H1 (cell line): Measurements from ENCODE around the gene SLC44A5. TPM values are rescaled to one million over a fixed set of nuclear protein-coding genes. Genes with fewer than 3 reads are reported as not detected.

ENCODE experiments used
- CTCF ChIA-PET: fragments of 300-600 bp; sonication (Branson Sonifier 250); formaldehyde crosslinking; loops from one replicate; lab custom pipeline; 2021; ENCODE audit not compliant: partially characterized antibody; lab: Charles Lee
- POLR2A ChIA-PET: fragments of 300-600 bp; sonication (Branson Sonifier 250); formaldehyde crosslinking; loops from one replicate; lab custom pipeline; 2021; ENCODE audit warnings: inconsistent platforms; ENCODE audit not compliant: partially characterized antibody; lab: Charles Lee
- DNase-seq, 2 experiments: peaks; one replicate each; pipeline versions ENCODE4 v3.0.0 to v3.0.0-alpha.2; 2010 to 2022; ENCODE audit warnings: low spot score in 2 of 2, low read depth in 1 of 2, mixed read lengths in 1 of 2
- FAIRE-seq: peaks from 2 replicates; lab custom pipeline; 2011; peaks lifted over from hg19 to GRCh38; lab: Jason Lieb, UNC
- H2AFZ ChIP-seq: 2 replicates; pipeline ENCODE4 v1.8.1; 2012; ENCODE audit warnings: low read length, inconsistent platforms
- H2AK5ac ChIP-seq: 2 replicates; pipeline ENCODE4 v1.6.1; 2013; ENCODE audit warnings: low read depth, low read length
- H2BK120ac ChIP-seq: replicated peaks from 2 replicates; pipeline ENCODE3; 2013; ENCODE audit warnings: low read depth, low read length, inconsistent platforms
- H2BK12ac ChIP-seq: 2 replicates; pipeline ENCODE4 v1.6.1; 2013; ENCODE audit warnings: low read depth, low read length
- H2BK15ac ChIP-seq: 2 replicates; pipeline ENCODE4 v1.6.1; 2013; ENCODE audit warnings: low read length
- H2BK20ac ChIP-seq: 2 replicates; pipeline ENCODE4 v1.6.1; 2013; ENCODE audit warnings: low read length
- H2BK5ac ChIP-seq: 2 replicates; pipeline ENCODE4 v1.6.1; 2013; ENCODE audit warnings: low read depth, low read length
- H3K14ac ChIP-seq: 2 replicates; pipeline ENCODE4 v1.6.1; 2013; ENCODE audit warnings: inconsistent platforms; ENCODE audit not compliant: insufficient read length
- H3K18ac ChIP-seq: 2 replicates; pipeline ENCODE4 v1.6.1; 2013; ENCODE audit warnings: low read length; ENCODE audit errors: extremely low read depth
- H3K23ac ChIP-seq: 2 replicates; pipeline ENCODE4 v1.6.1; 2013; ENCODE audit warnings: inconsistent platforms; ENCODE audit not compliant: insufficient read length
- H3K23me2 ChIP-seq: 2 replicates; pipeline ENCODE4 v1.6.1; 2013; ENCODE audit warnings: low read depth, low read length
- H3K27ac ChIP-seq: 2 replicates; pipeline ENCODE4 v1.6.1; 2011; ENCODE audit warnings: low read depth, low read length, inconsistent platforms
- H3K27me3 ChIP-seq, 4 experiments: replicated peaks in 1 of 4; 1 replicate in 1 of 4; 2 replicates in 3 of 4; pipeline versions ENCODE4 v1.6.1 to v1.8.1; 2011 to 2013; ENCODE audit warnings: low read length in 3 of 4, mild to moderate bottlenecking in 3 of 4, inconsistent platforms in 2 of 4, mixed read lengths in 2 of 4, moderate library complexity in 1 of 4; ENCODE audit not compliant: control insufficient read depth in 3 of 4, insufficient read depth in 3 of 4; ENCODE audit errors: extremely low read depth in 1 of 4
- H3K36me3 ChIP-seq, 4 experiments: 2 replicates each; pipeline versions ENCODE4 v1.6.1 to v1.8.1; 2011 to 2013; ENCODE audit warnings: mild to moderate bottlenecking in 4 of 4, low read length in 3 of 4, moderate library complexity in 2 of 4, control low read depth in 1 of 4, inconsistent platforms in 1 of 4; ENCODE audit not compliant: insufficient read depth in 4 of 4, control insufficient read depth in 2 of 4
- H3K4ac ChIP-seq: replicated peaks from 2 replicates; pipeline ENCODE3; 2013; ENCODE audit warnings: low read length, low read depth, mixed read lengths, inconsistent platforms; ENCODE audit not compliant: insufficient read length
- H3K4me1 ChIP-seq, 4 experiments: replicated peaks in 1 of 4; 1 replicate in 1 of 4; 2 replicates in 3 of 4; pipeline versions ENCODE4 v1.6.1 to v1.8.1; 2011 to 2013; ENCODE audit warnings: low read length in 3 of 4, inconsistent platforms in 2 of 4, mixed read lengths in 1 of 4; ENCODE audit not compliant: insufficient read depth in 4 of 4, control insufficient read depth in 3 of 4
- H3K4me2 ChIP-seq, 2 experiments: 2 replicates each; pipeline versions ENCODE4 v1.6.1 to v1.8.1; 2011 to 2013; ENCODE audit warnings: low read depth in 2 of 2, low read length in 2 of 2, control low read depth in 1 of 2, inconsistent platforms in 1 of 2, mild to moderate bottlenecking in 1 of 2; ENCODE audit not compliant: insufficient read depth in 1 of 2
- H3K4me3 ChIP-seq, 4 experiments: fragments of 200-600, 300-600 bp in 1 of 4; sonication (generic), shearing (Covaris generic), sonication (Bioruptor Twin) in 1 of 4; 2 replicates each; pipeline versions ENCODE4 v1.5.1 to v1.8.1; 2011 to 2016; ENCODE audit warnings: low read length in 4 of 4, low read depth in 3 of 4, control low read depth in 2 of 4, inconsistent platforms in 2 of 4, mild to moderate bottlenecking in 2 of 4, mixed read lengths in 1 of 4, moderate library complexity in 1 of 4; ENCODE audit not compliant: insufficient read depth in 2 of 4; ENCODE audit errors: extremely low read depth in 1 of 4
- H3K56ac ChIP-seq: replicated peaks from 2 replicates; pipeline ENCODE3; 2013; ENCODE audit warnings: low read depth, mild to moderate bottlenecking, mixed read lengths, low read length, inconsistent platforms; ENCODE audit not compliant: insufficient read length
- H3K79me1 ChIP-seq: 2 replicates; pipeline ENCODE4 v1.6.1; 2013; ENCODE audit warnings: low read depth, low read length, control low read depth
- H3K79me2 ChIP-seq, 2 experiments: 2 replicates each; pipeline versions ENCODE4 v1.6.1 to v1.8.1; 2012 to 2013; ENCODE audit warnings: low read length in 2 of 2, mild to moderate bottlenecking in 2 of 2, inconsistent platforms in 1 of 2; ENCODE audit not compliant: insufficient read depth in 2 of 2, control insufficient read depth in 1 of 2
- H3K9ac ChIP-seq, 4 experiments: replicated peaks in 1 of 4; 1 replicate in 1 of 4; 2 replicates in 3 of 4; pipeline versions ENCODE4 v1.6.1 to v1.8.1; 2011 to 2013; ENCODE audit warnings: low read depth in 3 of 4, low read length in 3 of 4, control low read depth in 2 of 4, mild to moderate bottlenecking in 2 of 4, moderate library complexity in 2 of 4, inconsistent platforms in 1 of 4; ENCODE audit errors: extremely low read depth in 1 of 4
- H3K9me3 ChIP-seq, 2 experiments: 2 replicates each; pipeline versions ENCODE4 v1.6.1 to v1.8.1; 2012 to 2013; ENCODE audit warnings: mild to moderate bottlenecking in 2 of 2, moderate library complexity in 2 of 2, control low read depth in 1 of 2, inconsistent platforms in 1 of 2, low read depth in 1 of 2, low read length in 1 of 2, mixed read lengths in 1 of 2; ENCODE audit not compliant: insufficient read depth in 2 of 2
- H4K20me1 ChIP-seq, 2 experiments: replicated peaks in 1 of 2; 2 replicates each; pipeline versions ENCODE3 to v1.8.1; 2011 to 2013; ENCODE audit warnings: inconsistent platforms in 2 of 2, low read length in 2 of 2, mild to moderate bottlenecking in 1 of 2; ENCODE audit not compliant: insufficient read depth in 2 of 2, control insufficient read depth in 1 of 2
- H4K5ac ChIP-seq: 2 replicates; pipeline ENCODE4 v1.6.1; 2013; ENCODE audit warnings: low read length, low read depth, mixed read lengths, inconsistent platforms; ENCODE audit not compliant: insufficient read length
- H4K8ac ChIP-seq: 2 replicates; pipeline ENCODE4 v1.8.0; 2013; ENCODE audit warnings: mild to moderate bottlenecking, moderate library complexity, low read length, inconsistent platforms; ENCODE audit not compliant: insufficient read depth; ENCODE audit errors: extremely low read depth
- H4K91ac ChIP-seq: replicated peaks from 2 replicates; pipeline ENCODE3; 2013; ENCODE audit warnings: low read length, mixed read lengths, inconsistent platforms; ENCODE audit not compliant: insufficient read length
- CHD2 ChIP-seq: IDR thresholded peaks from 2 replicates; pipeline ENCODE4 v1.6.1; 2012; ENCODE audit warnings: low read length, improper control_type of control experiment
- CREB1 ChIP-seq: IDR thresholded peaks from 2 replicates; pipeline ENCODE4 v1.6.1; 2012; ENCODE audit warnings: inconsistent platforms
- HDAC2 ChIP-seq, 2 experiments: fragments of 300-600 bp in 1 of 2; sonication (generic) in 1 of 2; IDR thresholded peaks; 2 replicates each; pipeline ENCODE4 v1.6.1; 2011 to 2012; ENCODE audit warnings: low read depth in 2 of 2, low read length in 2 of 2, mild to moderate bottlenecking in 2 of 2, moderate library complexity in 2 of 2, borderline replicate concordance in 1 of 2, inconsistent platforms in 1 of 2
- HDAC6 ChIP-seq: IDR thresholded peaks from one replicate; pipeline ENCODE4 v1.7.1; 2012; ENCODE audit warnings: low read depth, mild to moderate bottlenecking, inconsistent platforms, low read length, moderate library complexity
- KDM4A ChIP-seq: IDR thresholded peaks from one replicate; pipeline ENCODE4 v1.7.1; 2012; ENCODE audit warnings: low read depth, mild to moderate bottlenecking, moderate library complexity, low read length, inconsistent platforms; ENCODE audit not compliant: severe bottlenecking
- POLR2A ChIP-seq, 2 experiments: IDR thresholded peaks; 1 replicate in 1 of 2; 2 replicates in 1 of 2; pipeline ENCODE4 v1.6.1; 2011; ENCODE audit warnings: low read depth in 2 of 2, low read length in 2 of 2, mild to moderate bottlenecking in 2 of 2; ENCODE audit errors: control extremely low read depth in 1 of 2
- POU5F1 ChIP-seq: IDR thresholded peaks from 2 replicates; pipeline ENCODE4 v1.6.1; 2011; ENCODE audit warnings: low read depth, mild to moderate bottlenecking, low read length, moderate library complexity
- SP2 ChIP-seq: IDR thresholded peaks from 2 replicates; pipeline ENCODE4 v1.6.1; 2012; ENCODE audit warnings: mild to moderate bottlenecking, low read length, inconsistent platforms
- WGBS, 2 experiments: shearing (Covaris generic) in 1 of 2; methylation state at CpG; one replicate each; pipeline versions ENCODE4 v1.1.6 to v1.1.7; 2013 to 2015; ENCODE audit warnings: low lambda C conversion rate in 2 of 2, mixed read lengths in 2 of 2, inconsistent platforms in 1 of 2, low coverage in 1 of 2, missing lambda C conversion rate in 1 of 2; ENCODE audit not compliant: insufficient replicate concordance in 2 of 2, insufficient coverage in 1 of 2, insufficient read length in 1 of 2; ENCODE audit errors: extremely low coverage in 1 of 2, missing lambda C conversion rate in 1 of 2; 5-methylcytosine and 5-hydroxymethylcytosine counted together
- polyA plus RNA-seq, 7 experiments: library from polyadenylated mRNA; depleted of rRNA in 3 of 7; stranded (reverse) in 5 of 7; unstranded in 2 of 7; fragments of >200 nt in 5 of 7; fragments of 200-250 nt in 2 of 7; gene quantifications; 1 replicate in 5 of 7; 2 replicates in 1 of 7; 4 replicates in 1 of 7; pipeline versions ENCODE4 v1.2.1 to v1.2.3, GENCODE V29; 2011 to 2013; ENCODE audit warnings: missing spikeins in 2 of 7, mixed read lengths in 2 of 7
- total RNA-seq: library from RNA; stranded (reverse); fragmentation: NEBNext Ultra II Directional; extraction: Animal tissue kit (Norgen Biotek cat#: 25700); gene quantifications from 2 replicates; pipeline ENCODE4 v1.2.1, GENCODE V29; 2021
- TF ChIP-seq, protein P1 (sequence below): IDR thresholded peaks from 2 replicates; pipeline ENCODE4 v1.6.1; 2011; ENCODE audit warnings: low read depth, mild to moderate bottlenecking, low read length; ENCODE audit not compliant: insufficient read depth
- TF ChIP-seq, protein P2 (sequence below): IDR thresholded peaks from 2 replicates; pipeline ENCODE4 v1.6.1; 2012; ENCODE audit warnings: low read length, inconsistent platforms
- TF ChIP-seq, protein P3 (sequence below): IDR thresholded peaks from 2 replicates; pipeline ENCODE4 v1.6.1; 2012; ENCODE audit warnings: inconsistent platforms

SLC44A5 gene
- total and polyA plus RNA-seq, 2 of the 8 experiments (the other 6 are each of a cell fraction or from before 2014, with no cell fraction given), result 1.8 to 3.3 TPM

DNA sequence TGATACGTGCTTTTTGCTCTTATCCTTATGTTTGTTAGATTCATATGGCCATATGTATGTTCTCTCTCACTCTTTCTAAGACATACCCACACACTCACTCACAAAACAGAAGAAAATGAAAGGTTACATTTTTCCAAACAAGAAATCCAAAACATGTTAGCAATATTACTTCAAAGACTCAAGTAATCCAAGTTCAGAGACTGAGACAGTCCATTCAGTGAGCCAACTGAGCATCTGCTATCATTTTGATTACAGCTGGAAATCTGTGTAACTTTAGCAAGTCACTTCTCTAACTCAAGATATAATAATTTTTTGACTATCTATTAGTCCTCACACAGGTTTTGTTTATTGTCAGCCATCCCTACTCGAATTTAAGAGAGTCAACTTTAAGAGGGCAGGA lies 257.9 kb downstream of the SLC44A5 start:
- H3K9me3 ChIP-seq, result no peaks in the 10 kb centered on the region
- no peak overlapping the region for H2BK20ac ChIP-seq
- H3K4me2 ChIP-seq, result no peak overlapping the region
- H3K79me2 ChIP-seq, result no peaks in the 10 kb centered on the region
- H2BK12ac ChIP-seq, result no peak overlapping the region
- 73% methylated on average over 2 of the region's 2 CpGs; no CpG with 5 or more reads in 1 of the 2 experiments for WGBS, 2 experiments
- H2BK15ac ChIP-seq, result no peak overlapping the region
- no peaks in the 10 kb centered on the region for H3K79me1 ChIP-seq
- no peak for FAIRE-seq
- no peak overlapping the region for H4K8ac ChIP-seq
- ChIA-PET CTCF (no interaction called here), POLR2A (no interaction called here)
- no peaks in the 10 kb centered on the region for H3K4me1 ChIP-seq
- H3K14ac ChIP-seq, result no peak overlapping the region
- H3K27ac ChIP-seq, result no peak overlapping the region
- no peak overlapping the region for H2AK5ac ChIP-seq
- no peak overlapping the region for H3K4ac ChIP-seq
- no peak overlapping the region for H3K18ac ChIP-seq
- no peak overlapping the region for H4K91ac ChIP-seq
- no peak overlapping the region for H3K4me3 ChIP-seq
- H3K36me3 ChIP-seq, result no peaks in the 10 kb centered on the region
- no peak overlapping the region for H3K56ac ChIP-seq
- no peak overlapping the region for H2BK120ac ChIP-seq
- no peak overlapping the region for H2AFZ ChIP-seq
- no peak overlapping the region for H4K5ac ChIP-seq
- TF ChIP-seq POLR2A (IDR thresholded peaks at IDR 0.05; ENCODE audit: control extremely low read depth in 1 of 2, low read depth in 2 of 2, low read length in 2 of 2) (no peak), POU5F1 (no peak), SP2 (no peak), HDAC2 (IDR thresholded peaks at IDR 0.05; ENCODE audit: borderline replicate concordance in 1 of 2, low read depth in 2 of 2, low read length in 2 of 2) (no peak), HDAC6 (no peak), KDM4A (no peak), CHD2 (no peak), CREB1 (no peak)
- TF ChIP-seq, protein P1, sequence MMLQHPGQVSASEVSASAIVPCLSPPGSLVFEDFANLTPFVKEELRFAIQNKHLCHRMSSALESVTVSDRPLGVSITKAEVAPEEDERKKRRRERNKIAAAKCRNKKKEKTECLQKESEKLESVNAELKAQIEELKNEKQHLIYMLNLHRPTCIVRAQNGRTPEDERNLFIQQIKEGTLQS, result no peak
- TF ChIP-seq, protein P2, sequence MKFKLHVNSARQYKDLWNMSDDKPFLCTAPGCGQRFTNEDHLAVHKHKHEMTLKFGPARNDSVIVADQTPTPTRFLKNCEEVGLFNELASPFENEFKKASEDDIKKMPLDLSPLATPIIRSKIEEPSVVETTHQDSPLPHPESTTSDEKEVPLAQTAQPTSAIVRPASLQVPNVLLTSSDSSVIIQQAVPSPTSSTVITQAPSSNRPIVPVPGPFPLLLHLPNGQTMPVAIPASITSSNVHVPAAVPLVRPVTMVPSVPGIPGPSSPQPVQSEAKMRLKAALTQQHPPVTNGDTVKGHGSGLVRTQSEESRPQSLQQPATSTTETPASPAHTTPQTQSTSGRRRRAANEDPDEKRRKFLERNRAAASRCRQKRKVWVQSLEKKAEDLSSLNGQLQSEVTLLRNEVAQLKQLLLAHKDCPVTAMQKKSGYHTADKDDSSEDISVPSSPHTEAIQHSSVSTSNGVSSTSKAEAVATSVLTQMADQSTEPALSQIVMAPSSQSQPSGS, result no peak
- TF ChIP-seq, protein P3, sequence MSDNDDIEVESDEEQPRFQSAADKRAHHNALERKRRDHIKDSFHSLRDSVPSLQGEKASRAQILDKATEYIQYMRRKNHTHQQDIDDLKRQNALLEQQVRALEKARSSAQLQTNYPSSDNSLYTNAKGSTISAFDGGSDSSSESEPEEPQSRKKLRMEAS, result no peak
- no peak for DNase-seq
- no peaks in the 10 kb centered on the region for H3K23me2 ChIP-seq
- no peak overlapping the region for H3K9ac ChIP-seq
- H4K20me1 ChIP-seq, result no peaks in the 10 kb centered on the region
- H3K23ac ChIP-seq, result no peak overlapping the region
- no peak overlapping the region for H2BK5ac ChIP-seq
- H3K27me3 ChIP-seq, result no peaks in the 10 kb centered on the region
